GM21528 (cell line): ENCODE data around the gene AGK.
A peak's percentile ranks its signal among the peaks of the same experiment; 100 is the strongest.

Source experiments
- ATAC-seq: cut with Tn5 transposase; IDR thresholded peaks from one replicate; pipeline ENCODE4 v1.9.1; 2021; ENCODE audit warnings: mild to moderate bottlenecking, moderate library complexity; ENCODE audit not compliant: unreplicated experiment, low FRiP score

Gene AGK, protein sequence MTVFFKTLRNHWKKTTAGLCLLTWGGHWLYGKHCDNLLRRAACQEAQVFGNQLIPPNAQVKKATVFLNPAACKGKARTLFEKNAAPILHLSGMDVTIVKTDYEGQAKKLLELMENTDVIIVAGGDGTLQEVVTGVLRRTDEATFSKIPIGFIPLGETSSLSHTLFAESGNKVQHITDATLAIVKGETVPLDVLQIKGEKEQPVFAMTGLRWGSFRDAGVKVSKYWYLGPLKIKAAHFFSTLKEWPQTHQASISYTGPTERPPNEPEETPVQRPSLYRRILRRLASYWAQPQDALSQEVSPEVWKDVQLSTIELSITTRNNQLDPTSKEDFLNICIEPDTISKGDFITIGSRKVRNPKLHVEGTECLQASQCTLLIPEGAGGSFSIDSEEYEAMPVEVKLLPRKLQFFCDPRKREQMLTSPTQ

DNA sequence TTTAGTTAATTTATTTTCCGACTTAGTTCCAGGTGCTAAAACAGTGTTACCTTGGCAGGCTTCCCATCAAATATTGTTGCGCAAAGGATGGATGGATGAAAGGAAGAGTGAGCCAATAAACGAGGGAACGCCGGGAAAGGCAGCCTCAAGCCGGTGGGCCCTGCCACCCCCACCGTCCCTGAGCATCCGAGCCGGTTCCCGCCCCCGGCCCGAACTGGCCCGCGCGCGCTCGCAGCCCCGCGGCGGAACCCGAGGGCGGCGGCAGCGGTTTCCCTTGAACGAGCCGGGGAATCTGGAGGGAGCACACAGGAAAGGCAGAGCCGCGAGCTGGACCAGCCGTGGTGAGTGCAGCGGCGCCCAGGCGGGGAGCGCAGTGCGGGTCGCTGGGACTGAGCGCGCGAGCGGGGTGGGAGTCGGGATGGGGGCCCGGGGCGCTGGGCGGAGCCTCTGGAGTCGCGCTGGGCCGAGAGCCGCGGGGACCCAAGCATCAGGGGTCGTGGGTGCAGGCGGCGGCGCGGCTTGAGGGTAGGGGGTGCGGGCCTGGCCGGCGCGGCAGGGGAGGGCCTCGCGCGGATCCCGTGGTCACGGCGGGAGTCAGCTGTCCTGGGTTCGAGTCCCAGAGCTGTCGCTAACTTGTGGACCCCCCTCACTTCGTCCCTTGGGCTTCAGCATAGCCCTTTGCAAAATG lies at the start of gene AGK:
Gene AGK, plus strand, starts transcription at position 317 of the 688 bp plus-strand sequence. CDS start 4,057 bp downstream, outside the sequence.
- ATAC-seq, result peak; percentile 88

GRCh38 chr7:141501451-141501850 lies 49.8 kb upstream of the AGK start:
- ATAC-seq, result no peak

DNA sequence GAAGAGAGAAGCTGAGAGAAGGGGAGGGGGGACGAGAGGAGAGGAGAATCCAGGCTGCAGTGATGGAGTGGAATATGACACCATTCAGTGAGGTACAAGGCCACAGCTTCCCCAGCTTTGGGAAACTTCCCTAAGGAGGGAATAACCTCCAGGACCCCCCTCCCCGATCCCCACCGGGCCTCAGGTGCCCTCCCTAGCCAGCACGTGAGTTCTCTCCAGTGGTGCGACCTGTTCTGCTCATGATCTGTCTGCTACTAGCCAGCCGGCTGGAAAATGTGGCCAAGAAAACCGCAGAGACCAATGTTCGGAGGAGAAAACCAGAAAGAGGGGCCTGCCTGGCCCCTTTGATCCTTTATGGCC lies 39.9 kb upstream of the AGK start:
- no peak for ATAC-seq

GRCh38 chr7:141511676-141512396 lies 39.4 kb upstream of the AGK start:
- no peak for ATAC-seq

DNA sequence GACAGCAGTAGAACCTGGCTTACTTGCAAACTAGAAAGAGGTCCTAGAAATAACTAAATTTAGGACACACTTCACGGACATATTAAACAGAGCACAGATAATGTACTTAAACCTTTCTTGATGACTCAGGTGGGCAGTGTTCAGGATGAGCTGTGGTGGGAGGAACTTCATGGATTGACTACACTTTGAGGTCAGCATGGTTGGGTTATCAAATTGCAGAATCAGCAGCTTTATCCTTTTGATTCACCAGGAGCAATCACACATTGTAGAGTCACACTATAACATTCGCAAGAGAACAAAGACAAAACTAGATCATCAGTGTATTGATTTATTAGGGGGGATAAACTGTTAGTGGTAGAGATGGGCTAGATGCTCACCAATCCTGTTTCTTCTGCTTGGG lies 38.6 kb upstream of the AGK start:
- no peak for ATAC-seq

GRCh38 chr7:141513720-141514119 lies 37.5 kb upstream of the AGK start:
- ATAC-seq, result no peak

GRCh38 chr7:141515941-141516340 lies 35.3 kb upstream of the AGK start:
- no peak for ATAC-seq

- ATAC-seq, result no peak
Observed at GRCh38 chr7:141519623-141520022, 31.6 kb upstream of the AGK start.

DNA sequence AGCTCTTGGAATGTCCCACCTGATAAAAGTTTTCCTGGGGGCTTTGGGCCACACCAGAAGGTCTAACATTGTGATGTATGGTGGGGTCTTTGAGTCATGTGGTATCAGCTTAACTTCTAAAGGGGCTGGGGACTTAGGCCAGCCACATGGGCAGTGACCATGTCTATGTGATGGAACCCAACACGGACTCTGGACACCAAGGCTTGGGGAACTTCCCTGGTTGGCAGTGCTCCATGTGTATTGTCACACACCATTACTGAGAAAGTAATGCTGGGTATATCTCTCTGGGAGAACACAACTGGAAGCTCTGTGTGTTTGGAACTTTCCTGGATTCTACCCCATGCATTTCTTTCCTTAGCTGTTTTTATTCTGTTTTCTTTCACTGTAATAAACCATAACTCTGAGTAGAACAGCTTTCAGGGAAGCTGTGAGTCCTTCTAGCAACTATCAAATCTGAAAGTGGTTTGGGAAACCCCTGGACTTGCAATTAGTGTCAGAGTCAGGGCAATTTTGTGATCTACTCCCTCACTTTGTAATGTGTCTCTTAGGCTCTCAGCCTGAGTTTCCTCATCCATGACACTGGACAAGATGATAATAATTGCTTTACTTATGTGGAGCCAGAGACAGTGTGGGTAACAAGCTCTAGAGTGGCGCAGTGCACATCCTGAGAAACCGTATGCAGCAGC lies 28.4 kb upstream of the AGK start:
- ATAC-seq, result no peak

DNA sequence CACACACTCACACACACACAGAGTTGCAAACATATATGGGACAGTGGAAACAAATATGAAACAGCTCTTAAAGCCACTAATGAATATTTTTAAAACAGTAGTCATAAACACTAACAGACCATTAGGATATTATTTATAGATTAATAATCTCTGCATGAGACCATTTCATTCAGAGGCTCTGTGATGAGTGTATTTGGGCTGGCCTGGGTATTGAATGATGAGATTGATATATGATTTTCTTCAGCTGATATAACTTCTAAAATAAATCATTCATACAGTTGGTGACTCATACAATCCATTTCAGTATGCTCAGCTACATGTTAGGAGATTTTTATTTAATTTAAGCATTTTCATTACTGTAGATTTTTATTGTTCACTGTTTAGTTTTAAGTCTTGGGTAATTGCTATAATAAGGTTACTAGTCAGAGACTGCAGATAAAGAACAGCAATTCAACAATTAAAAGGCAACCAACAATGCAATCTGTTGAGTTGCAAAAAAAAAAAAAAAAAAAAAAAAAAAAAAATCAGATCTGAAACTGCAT lies 25.2 kb upstream of the AGK start:
- no peak for ATAC-seq

DNA sequence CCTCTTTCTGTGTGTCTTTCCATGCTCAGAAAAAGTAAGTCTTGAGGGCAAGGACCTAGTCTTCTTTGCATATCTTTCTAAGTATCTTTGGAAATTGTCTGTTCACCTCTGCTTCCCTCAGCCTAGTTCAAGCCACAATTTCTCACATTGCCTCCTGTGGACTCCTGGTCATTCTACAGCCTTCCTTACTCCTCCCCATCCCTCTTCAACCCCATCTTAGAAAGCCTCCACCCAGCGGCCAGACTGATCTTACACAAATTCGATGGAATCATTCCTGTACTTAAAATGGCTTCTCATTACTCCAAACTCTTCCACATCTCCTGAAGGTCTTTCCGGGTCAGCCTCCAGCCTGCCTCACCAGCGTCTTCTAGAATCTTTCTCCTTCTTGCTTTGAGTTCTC lies 24.1 kb upstream of the AGK start:
- ATAC-seq, result no peak

GRCh38 chr7:141528399-141528798 lies 22.8 kb upstream of the AGK start:
- no peak for ATAC-seq

DNA sequence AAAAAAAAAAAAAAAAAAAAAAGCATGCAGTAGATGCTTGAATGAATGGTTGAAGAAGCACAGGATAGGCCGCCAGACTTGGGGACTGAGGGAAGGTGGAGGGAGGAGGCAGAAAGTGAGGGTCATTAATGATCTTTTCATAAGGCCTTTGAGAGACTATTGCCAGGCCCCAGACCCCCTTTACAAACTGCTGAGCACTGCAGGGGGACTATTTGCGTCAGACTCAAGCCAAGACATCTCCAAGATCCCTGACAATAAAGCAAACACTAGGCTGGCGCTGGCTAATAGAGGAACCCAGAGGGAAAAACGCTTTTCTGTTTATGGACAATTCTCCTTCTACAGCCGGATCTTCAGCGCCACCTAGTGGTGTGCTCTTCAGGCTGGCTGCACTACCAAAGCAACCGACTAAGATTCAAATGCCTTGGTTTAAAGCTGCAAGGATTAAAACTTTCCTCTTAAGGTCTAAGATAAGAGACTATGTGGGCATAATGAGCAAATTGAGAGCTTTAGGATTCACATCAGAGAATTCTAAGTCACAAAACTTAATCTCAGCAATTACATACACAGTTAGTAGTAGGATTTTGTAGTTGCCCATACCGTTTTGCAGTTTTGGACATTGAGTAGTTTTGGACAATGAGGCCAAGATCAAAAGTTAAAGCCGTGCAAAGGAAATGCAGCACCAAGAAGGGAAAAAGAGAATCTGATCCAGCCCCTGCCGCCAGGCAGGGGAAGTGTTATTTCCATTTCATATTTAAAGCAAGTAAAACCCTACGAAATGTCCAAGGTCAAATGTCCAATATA lies 17.9 kb upstream of the AGK start:
- ATAC-seq, result no peak

GRCh38 chr7:141534757-141535737 lies 16.2 kb upstream of the AGK start:
- no peak for ATAC-seq

DNA sequence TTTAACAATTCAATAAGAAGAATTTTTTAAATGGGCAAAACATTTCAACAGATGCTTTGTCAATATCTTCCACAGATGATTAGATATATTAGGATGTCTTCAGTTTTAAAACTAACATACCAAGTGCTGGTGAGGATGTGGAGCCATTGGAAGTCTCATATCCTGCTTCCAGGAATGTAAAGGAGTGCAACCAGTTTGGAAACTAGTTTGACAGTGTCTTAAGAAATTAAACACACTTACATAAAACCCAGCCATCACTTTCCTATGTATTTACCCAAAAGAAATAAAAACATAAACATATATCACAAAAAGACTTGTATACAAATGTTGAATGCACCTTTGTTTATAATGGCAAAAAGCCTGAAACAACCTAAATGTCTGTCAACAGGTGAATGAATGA lies 13.3 kb upstream of the AGK start:
- ATAC-seq, result no peak

- no peak for ATAC-seq
Observed at GRCh38 chr7:141541375-141541774, 9.8 kb upstream of the AGK start.

GRCh38 chr7:141544831-141545230 lies 6.4 kb upstream of the AGK start:
- no peak for ATAC-seq

- ATAC-seq, result no peak
Observed at GRCh38 chr7:141549582-141549981, 1.6 kb upstream of the AGK start.
